Adrenal gland (tissue), 5 donors: ENCODE data around the gene COL15A1.

Source experiments
- CTCF ChIP-seq, 6 experiments: fragments of 450-650 bp in 4 of 6; fragments of 200-600 bp in 2 of 6; sonication (generic) in 1 of 6; IDR thresholded peaks; 1 replicate in 5 of 6; 2 replicates in 1 of 6; pipeline versions ENCODE4 v1.5.1 to v1.8.0; 2016 to 2021; ENCODE audit warnings: antibody characterized with exemption in 6 of 6, mild to moderate bottlenecking in 2 of 6, moderate library complexity in 1 of 6
- POLR2A ChIP-seq, 2 donors: fragments of 450-650 bp; IDR thresholded peaks; one replicate each; pipeline ENCODE4 v1.6.1; 2017; ENCODE audit warnings: antibody characterized with exemption in 2 of 2, mild to moderate bottlenecking in 2 of 2, moderate library complexity in 1 of 2
- donor health status: DM: no; HTN: no; CAD: no.

GRCh38 chr9:99093492-99093791, 149.7 kb downstream of the COL15A1 start:
- no peak for TF ChIP-seq CTCF (IDR thresholded peaks at IDR 0.05)
- no peak for TF ChIP-seq POLR2A (IDR thresholded peaks at IDR 0.05)
